SK-N-MC (cell line): ENCODE measurements around the gene MAP3K7CL.

Experiments
- EZH2 ChIP-seq: fragments of 200-600 bp; sonication (generic); IDR thresholded peaks from one replicate; pipeline ENCODE4 v1.6.1; 2017; ENCODE audit warnings: antibody characterized with exemption
- POLR2AphosphoS5 ChIP-seq: IDR thresholded peaks from 2 replicates; pipeline ENCODE4 v1.6.1; 2012; ENCODE audit warnings: mild to moderate bottlenecking, low read depth, low read length, borderline replicate concordance

GRCh38 chr21:29201186-29201585 is 70.7 kb downstream of the MAP3K7CL start:
- TF ChIP-seq POLR2AphosphoS5 = no peak
- TF ChIP-seq EZH2 = no peak
